Activated naive CD8-positive, alpha-beta T cell treated with anti-CD3 and anti-CD28 coated beads, Interleukin-2, amount 50 U/mL, for 24 hours (primary cell): ENCODE data around the gene MFNG.
"Not testable (repeated sequence)": the region's sequence is repeated elsewhere in the genome, so short reads cannot be mapped to it uniquely, and the experiment has no call there.

Source experiments
- ATAC-seq: fragments of 150-1000 bp; cut with Tn5 transposase; one replicate; pipeline ENCODE4 v1.10.0; 2021
- DNase-seq: peaks from one replicate; pipeline ENCODE4 v3.0.0; 2021
- H3K27ac Mint-ChIP-seq: one replicate; pipeline ENCODE4 v1.8.0; 2021; ENCODE audit warnings: mild to moderate bottlenecking, mixed read lengths
- H3K27me3 Mint-ChIP-seq: one replicate; pipeline ENCODE4 v1.8.0; 2021; ENCODE audit warnings: mixed read lengths
- H3K36me3 Mint-ChIP-seq: one replicate; pipeline ENCODE4 v1.8.0; 2021; ENCODE audit warnings: low read depth, mixed read lengths
- H3K4me1 Mint-ChIP-seq: one replicate; pipeline ENCODE4 v1.8.0; 2021; ENCODE audit warnings: mixed read lengths
- H3K4me3 Mint-ChIP-seq: one replicate; pipeline ENCODE4 v1.8.0; 2021; ENCODE audit warnings: mild to moderate bottlenecking, moderate library complexity, mixed read lengths
- H3K9me3 Mint-ChIP-seq: one replicate; pipeline ENCODE4 v1.8.0; 2021; ENCODE audit warnings: mixed read lengths

MFNG gene

GRCh38 chr22:37480387-37481346, 5.5 kb downstream of the MFNG start:
- Mint-ChIP-seq H3K36me3 (peaks cover 47% of the 10 kb centered on the region), H3K4me1 (peaks cover 32% of the 10 kb centered on the region), H3K9me3 (no peaks in the 10 kb centered on the region), H3K4me3 (no peak overlapping the region), H3K27me3 (no peaks in the 10 kb centered on the region), H3K27ac (peak overlapping the region; percentile 40)
- ATAC-seq (no peak), DNase-seq (no peak)

DNA sequence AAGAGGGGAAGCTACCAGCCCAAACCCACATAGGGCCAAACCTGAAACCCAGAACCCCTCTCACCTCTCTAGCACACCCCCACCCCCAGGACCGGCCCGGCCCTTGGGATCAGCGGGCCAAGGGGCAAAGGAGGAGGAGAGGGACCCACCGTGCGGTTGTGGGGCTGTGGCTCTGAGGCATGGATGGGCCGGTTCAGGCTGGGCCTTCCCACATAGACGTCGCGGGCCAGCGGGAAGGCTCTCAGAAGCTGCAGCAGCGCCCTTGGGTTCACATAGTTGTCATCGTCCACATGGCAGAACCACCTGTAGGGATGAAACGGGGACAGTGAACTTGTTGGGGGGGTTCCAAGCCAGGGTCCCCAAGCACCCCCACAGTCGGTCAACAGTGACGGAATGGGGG, 7.0 kb downstream of the MFNG start:
- peaks cover 42% of the 10 kb centered on the region for H3K36me3 Mint-ChIP-seq
- no peak for ATAC-seq
- no peak overlapping the region for H3K4me3 Mint-ChIP-seq
- DNase-seq: no peak
- H3K4me1 Mint-ChIP-seq: peaks cover 30% of the 10 kb centered on the region
- H3K27me3 Mint-ChIP-seq: no peaks in the 10 kb centered on the region
- H3K9me3 Mint-ChIP-seq: no peaks in the 10 kb centered on the region
- H3K27ac Mint-ChIP-seq: no peak overlapping the region

DNA sequence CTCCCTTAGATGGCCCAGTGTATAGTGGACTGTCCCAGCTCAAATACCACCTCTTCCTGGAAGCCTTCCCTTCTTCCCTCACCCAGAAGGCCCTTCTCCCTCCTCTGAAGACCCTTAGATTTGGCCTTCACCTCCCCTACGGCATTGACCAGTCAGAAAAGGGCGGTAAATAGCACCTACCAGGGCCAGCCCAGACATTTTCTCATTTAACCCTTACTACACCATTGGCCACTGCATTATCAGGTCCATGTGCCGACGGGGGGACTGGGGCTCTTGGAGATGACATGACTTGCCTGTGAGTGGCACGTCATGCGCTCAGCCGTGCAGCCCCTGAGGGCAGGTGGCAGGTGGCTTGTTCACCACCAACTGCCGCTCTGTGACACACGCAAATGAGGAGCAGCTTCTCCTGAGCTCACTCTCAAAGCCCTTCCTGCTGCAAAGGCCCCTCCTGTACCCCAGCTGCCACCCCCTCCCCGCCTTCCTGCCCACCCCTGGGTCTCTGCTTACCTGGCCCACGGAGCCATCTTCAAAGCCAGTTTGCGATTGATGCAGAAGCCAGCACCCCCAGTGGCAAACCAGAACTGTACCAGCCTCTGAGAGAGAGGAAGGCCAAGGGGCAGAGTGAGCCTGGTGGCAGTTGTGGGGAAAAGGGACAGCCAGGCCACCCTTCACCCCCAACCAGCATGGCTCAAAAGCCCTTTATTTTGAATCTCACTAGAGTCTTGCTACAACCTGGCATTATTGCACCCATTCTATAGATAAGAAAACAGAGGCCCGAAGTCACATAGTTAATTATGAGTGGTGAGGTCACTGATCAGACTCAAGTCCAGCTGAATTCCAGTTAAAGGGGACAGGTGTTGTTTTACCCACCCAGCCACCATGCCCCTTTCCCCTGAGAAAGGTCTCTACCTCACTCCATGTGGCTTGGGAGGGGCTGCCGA, 9.5 kb downstream of the MFNG start:
- DNase-seq (no peak), ATAC-seq (no peak)
- H3K27ac Mint-ChIP-seq: no peak overlapping the region
- H3K27me3 Mint-ChIP-seq: no peaks in the 10 kb centered on the region
- H3K36me3 Mint-ChIP-seq: peaks cover 38% of the 10 kb centered on the region
- no peaks in the 10 kb centered on the region for H3K9me3 Mint-ChIP-seq
- no peak overlapping the region for H3K4me3 Mint-ChIP-seq
- H3K4me1 Mint-ChIP-seq: peaks cover 8% of the 10 kb centered on the region

GRCh38 chr22:37474447-37475090, 11.6 kb downstream of the MFNG start:
- H3K36me3 Mint-ChIP-seq: peaks cover 40% of the 10 kb centered on the region
- no peaks in the 10 kb centered on the region for H3K27me3 Mint-ChIP-seq
- peak overlapping the region; percentile 3 for H3K27ac Mint-ChIP-seq
- no peaks in the 10 kb centered on the region for H3K4me1 Mint-ChIP-seq
- no peak overlapping the region for H3K4me3 Mint-ChIP-seq
- DNase-seq (no peak), ATAC-seq (no peak)
- H3K9me3 Mint-ChIP-seq: no peaks in the 10 kb centered on the region

GRCh38 chr22:37473437-37473946, 12.7 kb downstream of the MFNG start:
- Mint-ChIP-seq H3K4me1 (no peaks in the 10 kb centered on the region), H3K4me3 (no peak overlapping the region), H3K9me3 (no peaks in the 10 kb centered on the region), H3K27ac (no peak overlapping the region), H3K27me3 (no peaks in the 10 kb centered on the region), H3K36me3 (peaks cover 40% of the 10 kb centered on the region)
- DNase-seq (no peak), ATAC-seq (no peak)

DNA sequence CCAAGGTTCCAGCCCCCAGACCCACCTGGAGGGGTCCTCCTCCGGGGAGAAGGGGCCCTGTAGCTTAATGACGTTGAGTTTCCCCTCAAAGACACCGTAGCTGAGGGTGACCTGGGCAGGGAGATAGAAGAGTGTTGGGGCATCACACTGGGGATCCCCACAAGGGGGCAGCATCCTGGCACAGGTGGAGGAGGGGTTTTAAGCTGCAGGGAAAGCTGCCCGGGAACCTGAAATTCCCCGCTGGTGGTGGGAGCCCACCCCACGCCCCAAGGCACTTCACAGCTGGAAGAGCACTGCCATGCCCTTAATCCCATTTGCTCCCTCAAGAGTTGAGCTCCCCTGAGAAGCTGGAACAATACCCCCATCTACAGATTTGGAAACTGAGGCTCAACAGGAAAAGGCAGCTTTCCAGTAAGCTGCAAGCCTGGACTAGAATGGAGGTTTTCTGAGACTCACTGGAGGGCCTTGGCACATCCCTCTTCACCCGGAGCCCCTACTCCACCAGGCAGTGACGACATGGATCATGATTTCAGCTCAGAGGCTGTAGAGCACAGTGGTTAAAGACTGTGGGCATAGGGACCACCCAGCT, 13.7 kb downstream of the MFNG start:
- no peak overlapping the region for H3K4me3 Mint-ChIP-seq
- no peaks in the 10 kb centered on the region for H3K4me1 Mint-ChIP-seq
- H3K9me3 Mint-ChIP-seq: no peaks in the 10 kb centered on the region
- ATAC-seq (no peak), DNase-seq (peak; percentile 46)
- no peaks in the 10 kb centered on the region for H3K27me3 Mint-ChIP-seq
- H3K36me3 Mint-ChIP-seq: peaks cover 45% of the 10 kb centered on the region
- no peak overlapping the region for H3K27ac Mint-ChIP-seq

DNA sequence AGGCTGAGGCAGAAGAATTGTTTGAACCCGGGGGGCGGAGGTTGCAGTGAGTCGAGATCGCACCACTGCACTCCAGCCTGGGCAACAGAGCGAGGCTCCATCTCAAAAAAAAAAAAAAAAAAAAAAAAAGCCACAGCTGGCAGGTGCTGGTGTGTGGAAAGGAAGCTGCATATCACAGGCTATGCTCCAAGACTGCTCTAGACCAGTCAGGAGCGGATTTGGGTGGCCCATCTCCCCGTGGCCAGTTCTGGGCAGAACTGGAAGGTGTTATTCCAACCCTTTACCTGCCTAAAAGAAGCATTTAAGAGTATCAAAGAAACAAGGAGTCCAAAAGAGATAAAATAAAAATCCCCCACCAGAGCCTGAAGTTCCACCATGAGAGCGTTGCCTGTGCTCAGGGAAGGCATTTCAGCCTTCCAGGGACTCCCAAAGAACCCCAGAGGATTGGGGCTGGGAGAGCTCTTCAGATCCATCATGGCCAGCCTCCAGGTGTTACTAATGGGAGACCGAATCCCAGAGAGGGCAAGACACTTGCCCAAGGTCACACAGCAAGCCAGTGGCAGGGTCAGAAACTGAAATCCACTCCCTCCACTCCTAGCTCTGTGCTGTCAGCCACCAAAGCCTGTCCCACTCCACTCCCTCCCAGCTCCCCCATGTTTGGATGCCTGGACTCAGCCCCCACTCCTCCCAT, 14.3 kb downstream of the MFNG start:
- Mint-ChIP-seq H3K27me3 (no peaks in the 10 kb centered on the region), H3K9me3 (no peaks in the 10 kb centered on the region), H3K36me3 (peaks cover 40% of the 10 kb centered on the region), H3K4me1 (no peaks in the 10 kb centered on the region), H3K4me3 (no peak overlapping the region), H3K27ac (no peak overlapping the region)
- ATAC-seq: no peak
- DNase-seq: no peak

DNA sequence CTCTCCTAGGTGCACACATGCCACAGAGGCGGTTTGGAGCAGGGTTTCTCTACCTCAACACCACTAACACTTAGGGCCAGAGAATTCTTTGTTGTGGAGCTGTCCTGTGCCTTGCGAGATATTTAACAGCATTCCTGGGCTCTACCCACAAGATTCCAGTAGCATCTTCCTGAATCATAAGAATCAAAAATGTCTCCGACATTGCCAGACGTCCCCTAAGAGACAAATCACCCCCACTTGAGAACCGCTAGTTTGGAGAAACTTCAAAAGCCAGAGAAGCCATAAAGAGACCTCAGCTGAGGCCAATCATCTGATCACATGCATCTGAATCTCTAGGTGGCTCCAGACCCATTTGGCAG, 16.1 kb downstream of the MFNG start:
- H3K9me3 Mint-ChIP-seq: no peaks in the 10 kb centered on the region
- H3K27ac Mint-ChIP-seq: no peak overlapping the region
- no peak overlapping the region for H3K4me3 Mint-ChIP-seq
- peaks cover 2% of the 10 kb centered on the region for H3K4me1 Mint-ChIP-seq
- DNase-seq (no peak), ATAC-seq (no peak)
- H3K36me3 Mint-ChIP-seq: peaks cover 49% of the 10 kb centered on the region
- no peaks in the 10 kb centered on the region for H3K27me3 Mint-ChIP-seq

- Mint-ChIP-seq H3K27me3 (no peaks in the 10 kb centered on the region), H3K4me1 (peaks cover 5% of the 10 kb centered on the region), H3K36me3 (peaks cover 45% of the 10 kb centered on the region), H3K27ac (no peak overlapping the region), H3K4me3 (no peak overlapping the region), H3K9me3 (no peaks in the 10 kb centered on the region)
- DNase-seq: no peak
- ATAC-seq: no peak
These were observed 16.6 kb downstream of the MFNG start for GRCh38 chr22:37469416-37470086.

DNA sequence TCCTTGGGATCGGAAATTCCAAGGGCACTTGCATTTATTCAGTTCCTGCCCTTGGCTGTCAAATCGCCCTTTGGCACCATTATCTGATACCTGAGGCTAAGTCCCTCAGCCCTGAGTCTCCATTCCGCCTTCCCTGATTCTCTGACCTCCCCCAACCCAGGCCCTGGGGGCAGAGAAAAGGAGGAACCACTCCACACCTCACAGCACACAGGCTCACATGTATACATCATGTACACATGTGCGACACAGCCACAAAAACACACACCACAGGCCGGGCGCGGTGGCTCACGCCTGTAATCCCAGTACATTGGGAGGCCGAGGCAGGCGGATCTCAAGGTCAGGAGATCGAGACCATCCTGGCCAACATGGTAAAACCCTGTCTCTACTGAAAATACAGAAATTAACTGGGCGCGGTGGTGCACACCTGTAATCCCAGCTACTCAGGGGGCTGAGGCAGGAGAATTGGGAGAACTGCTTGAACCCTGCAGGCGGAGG, 17.9 kb downstream of the MFNG start:
- not testable (repeated sequence) for H3K4me3 Mint-ChIP-seq, H3K9me3 Mint-ChIP-seq, H3K27me3 Mint-ChIP-seq, H3K4me1 Mint-ChIP-seq, ATAC-seq, H3K27ac Mint-ChIP-seq, DNase-seq
- H3K36me3 Mint-ChIP-seq: peaks cover 41% of the 10 kb centered on the region

GRCh38 chr22:37467391-37467955, 18.7 kb downstream of the MFNG start:
- DNase-seq (no peak), ATAC-seq (no peak)
- Mint-ChIP-seq H3K4me1 (peaks cover 6% of the 10 kb centered on the region), H3K36me3 (peaks cover 36% of the 10 kb centered on the region), H3K27me3 (no peaks in the 10 kb centered on the region), H3K4me3 (no peak overlapping the region), H3K27ac (no peak overlapping the region), H3K9me3 (no peaks in the 10 kb centered on the region)

GRCh38 chr22:37464181-37464580, 22.0 kb downstream of the MFNG start:
- no peak overlapping the region for H3K4me3 Mint-ChIP-seq
- ATAC-seq (no peak), DNase-seq (no peak)
- H3K27ac Mint-ChIP-seq: no peak overlapping the region
- peaks cover 6% of the 10 kb centered on the region for H3K4me1 Mint-ChIP-seq
- H3K9me3 Mint-ChIP-seq: no peaks in the 10 kb centered on the region
- peaks cover 26% of the 10 kb centered on the region for H3K36me3 Mint-ChIP-seq
- H3K27me3 Mint-ChIP-seq: no peaks in the 10 kb centered on the region

DNA sequence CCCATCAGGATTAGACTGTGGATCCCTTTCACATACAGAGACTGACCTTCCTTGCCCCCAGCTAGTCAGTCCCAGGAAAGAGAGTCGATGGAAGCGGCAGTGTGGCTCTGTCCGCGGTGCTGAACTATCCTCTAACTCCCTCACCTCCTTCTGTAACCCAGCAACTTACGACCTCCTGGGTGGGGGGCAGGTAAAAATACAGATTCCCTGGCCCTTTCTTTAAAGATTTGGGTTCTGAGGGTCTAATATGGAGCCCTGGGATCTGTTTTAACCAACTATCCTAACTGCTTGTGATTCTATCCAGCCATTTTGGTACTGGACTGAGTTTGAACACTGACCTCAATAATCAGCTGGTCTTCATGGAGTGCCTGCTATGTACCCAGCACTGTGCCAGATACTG, 23.2 kb downstream of the MFNG start:
- Mint-ChIP-seq H3K4me3 (no peak overlapping the region), H3K36me3 (peaks cover 19% of the 10 kb centered on the region), H3K27me3 (no peaks in the 10 kb centered on the region), H3K4me1 (peaks cover 6% of the 10 kb centered on the region), H3K27ac (no peak overlapping the region), H3K9me3 (no peaks in the 10 kb centered on the region)
- ATAC-seq (no peak), DNase-seq (no peak)
